ENCODE data around the gene CFAP74.
A peak's percentile ranks its signal among the peaks of the same experiment; 100 is the strongest.

Gene CFAP74

GRCh38 chr1:1926886-1927660 is 76.5 kb downstream of the CFAP74 start:
- no peak for DNase-seq

GRCh38 chr1:1926346-1926811 is 77.2 kb downstream of the CFAP74 start:
- no peak for DNase-seq

DNA sequence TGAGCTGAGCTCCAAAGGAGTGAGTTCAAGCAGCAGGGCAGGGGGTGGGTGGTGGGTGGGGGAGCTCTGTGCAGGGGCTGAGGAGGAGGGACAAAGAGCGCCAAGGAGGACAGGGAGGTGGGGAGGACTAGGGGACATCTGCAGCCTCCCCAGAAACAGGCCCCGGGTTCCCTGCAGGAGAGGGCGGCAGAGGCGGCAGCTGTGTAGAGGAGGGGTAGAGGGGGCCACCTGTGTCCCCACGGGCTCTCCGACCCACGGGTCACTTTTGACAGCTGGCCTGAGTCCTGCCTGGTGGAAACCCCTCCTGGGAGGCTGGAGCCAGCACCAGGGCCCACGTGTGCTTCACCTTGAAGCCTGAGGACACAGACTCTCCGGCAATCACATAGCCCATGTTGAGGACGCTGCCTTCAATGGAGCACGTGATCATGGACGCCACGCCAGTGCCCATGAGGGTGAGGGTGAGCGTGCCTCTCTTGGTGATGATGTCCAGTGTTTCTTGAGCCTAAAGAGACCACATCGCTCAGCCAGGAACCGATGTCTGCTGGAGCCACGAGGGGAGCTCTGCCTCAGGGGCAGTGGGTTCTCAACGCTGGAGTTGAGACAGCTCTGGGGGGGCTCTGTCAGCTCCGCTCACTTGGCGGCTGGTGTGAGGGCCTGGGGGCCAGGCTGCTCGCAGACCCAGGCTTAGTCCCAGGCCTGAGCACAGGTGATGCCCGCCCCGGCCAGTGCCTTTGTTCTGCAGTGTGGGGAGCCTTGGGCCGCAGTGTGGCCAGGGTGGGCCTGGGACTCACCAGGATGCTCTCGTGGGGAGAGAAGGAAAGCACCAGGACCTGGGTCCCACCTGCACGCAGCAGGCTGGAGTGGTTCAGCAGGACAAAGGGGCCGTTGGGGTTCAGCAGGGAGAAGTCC is 77.9 kb downstream of the CFAP74 start:
- DNase-seq: no peak

DNA sequence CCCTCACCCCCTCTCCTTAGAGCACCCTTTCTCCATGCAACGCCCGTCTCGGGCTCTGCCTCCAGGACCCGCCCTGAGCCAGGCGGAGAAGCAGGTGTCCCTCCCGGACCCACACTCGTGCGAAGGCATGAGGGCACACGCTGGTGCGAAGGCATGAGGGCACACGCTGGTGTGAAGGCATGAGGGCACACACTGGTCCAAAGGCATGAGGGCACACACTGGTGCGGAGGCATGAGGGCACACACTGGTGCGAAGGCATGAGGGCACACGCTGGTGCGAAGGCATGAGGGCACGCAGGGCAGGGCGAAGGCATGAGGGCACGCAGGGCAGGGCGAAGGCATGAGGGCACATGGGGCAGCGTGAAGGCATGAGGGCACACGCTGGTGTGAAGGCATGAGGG is 78.7 kb downstream of the CFAP74 start:
- DNase-seq: no peak

DNA sequence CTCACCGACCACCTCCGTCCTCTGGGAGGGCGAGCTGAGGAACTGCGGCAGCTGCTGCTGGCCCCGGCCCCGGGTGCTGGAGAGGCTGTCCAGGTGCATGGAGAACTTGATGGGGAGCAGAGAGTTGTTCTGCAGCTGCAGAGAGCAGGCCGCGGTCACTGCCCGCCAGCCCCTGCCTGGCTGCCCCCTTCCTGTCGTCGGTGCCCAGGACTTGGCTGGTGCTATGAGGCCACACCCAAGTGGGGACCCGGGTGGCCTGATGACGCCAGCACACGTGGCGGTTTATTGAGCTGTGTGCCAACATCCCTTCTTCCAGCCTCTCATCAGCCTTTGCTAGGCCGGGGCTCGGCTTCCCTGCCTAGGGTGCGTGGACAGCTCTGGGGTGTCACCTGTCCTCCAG is 79.2 kb downstream of the CFAP74 start:
- DNase-seq: no peak

DNA sequence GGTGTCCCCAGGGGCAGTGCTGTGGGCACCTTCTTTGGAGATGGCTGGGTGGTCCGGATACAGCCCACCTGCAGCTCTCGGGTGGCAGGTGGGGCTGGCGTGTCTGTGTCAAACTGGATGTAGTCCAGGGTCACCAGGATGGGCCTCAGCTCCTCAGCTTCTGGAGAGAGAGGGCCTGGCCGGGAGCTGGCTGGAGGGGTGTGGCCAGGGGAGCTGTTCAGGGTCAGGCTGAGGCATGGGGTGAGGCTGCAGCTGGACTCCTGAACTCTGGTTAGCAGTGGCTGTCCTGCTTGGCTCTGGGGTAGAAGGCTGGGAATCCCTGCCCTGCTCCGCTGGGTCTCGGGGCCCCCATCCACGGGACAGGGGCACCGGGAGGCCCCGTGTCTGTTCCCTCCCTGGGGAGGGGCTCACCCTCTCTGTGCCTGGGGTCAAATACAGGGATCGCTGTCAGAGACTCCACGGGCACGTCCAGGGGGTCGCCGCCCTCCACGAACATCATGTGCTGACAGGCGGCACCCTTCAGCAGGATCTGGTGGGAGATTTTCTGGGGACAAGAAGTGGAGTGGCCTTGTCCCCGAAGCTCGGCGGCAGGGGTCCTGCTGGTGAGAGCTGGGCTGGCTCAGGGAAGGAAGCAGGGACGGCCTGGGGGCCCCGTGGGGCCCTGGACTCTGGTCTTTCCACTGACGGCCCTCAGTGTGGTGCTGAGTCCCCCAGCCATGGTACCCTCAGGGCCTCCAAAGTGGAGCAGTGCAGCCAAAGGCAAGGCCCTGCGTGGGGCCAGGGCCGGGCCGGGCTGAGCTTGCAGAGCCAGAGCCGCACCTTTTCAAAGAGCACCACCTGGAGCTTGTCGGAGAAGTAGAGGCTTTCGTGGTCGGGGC is 80.4 kb downstream of the CFAP74 start:
- no peak for DNase-seq

DNA sequence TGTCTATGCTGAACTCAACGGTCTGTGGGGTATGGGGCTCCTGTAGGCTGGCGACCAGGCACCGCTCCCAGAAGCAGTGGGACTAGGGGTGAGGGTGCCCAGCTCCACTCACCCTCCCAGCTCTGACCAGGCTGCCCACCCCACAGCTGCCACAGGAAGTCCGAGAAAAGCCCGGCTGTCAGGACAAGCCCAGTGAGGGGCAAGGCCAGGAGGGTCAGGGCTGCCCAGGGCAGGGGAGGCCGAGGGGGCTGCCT is 81.0 kb downstream of the CFAP74 start:
- DNase-seq: no peak

GRCh38 chr1:1921901-1922701 is 81.5 kb downstream of the CFAP74 start:
- DNase-seq: no peak

- no peak for DNase-seq
Observed at GRCh38 chr1:1921459-1921862, 82.1 kb downstream of the CFAP74 start.

DNA sequence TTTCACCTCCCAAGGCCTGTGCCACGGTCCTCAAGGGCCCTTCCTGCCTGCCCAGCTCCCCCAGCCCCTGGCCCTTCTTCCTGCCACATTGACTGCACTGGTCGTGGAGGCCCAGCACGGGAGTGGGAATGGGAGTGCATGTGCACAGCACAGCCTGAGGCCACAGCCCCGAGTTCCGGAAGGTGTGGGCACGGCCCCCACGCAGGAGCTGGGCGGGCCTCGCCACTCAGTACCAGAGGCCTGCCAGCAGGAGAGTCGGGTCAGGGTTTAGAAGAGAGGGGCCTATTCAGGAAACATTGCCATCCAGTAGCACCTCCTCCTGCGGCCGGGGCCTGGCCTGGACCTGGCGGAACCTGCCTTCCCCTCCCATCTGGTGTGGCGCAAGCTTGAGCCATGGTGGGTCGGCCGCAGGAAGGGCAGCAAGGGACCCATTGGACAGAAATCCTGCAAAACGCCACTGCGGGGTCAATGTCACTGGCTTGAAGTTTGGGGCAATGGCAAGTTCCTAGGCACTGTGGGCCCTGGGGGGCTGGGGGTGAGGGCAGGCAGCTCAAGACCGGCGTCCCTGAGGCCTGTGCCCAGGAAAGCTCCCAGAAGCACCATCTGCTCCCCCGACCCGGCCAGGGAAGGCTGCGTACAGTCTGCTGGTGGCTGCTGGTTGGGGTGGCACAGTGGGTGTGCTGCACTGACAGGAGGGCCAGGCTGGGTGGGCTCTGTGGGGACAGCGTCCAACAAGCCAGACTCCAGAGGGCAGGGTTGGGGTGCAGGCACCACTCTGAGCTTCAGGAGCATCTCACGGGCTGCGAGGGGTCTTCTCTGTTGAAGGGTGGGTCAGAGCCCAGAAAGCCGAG is 82.8 kb downstream of the CFAP74 start:
- DNase-seq: no peak

DNA sequence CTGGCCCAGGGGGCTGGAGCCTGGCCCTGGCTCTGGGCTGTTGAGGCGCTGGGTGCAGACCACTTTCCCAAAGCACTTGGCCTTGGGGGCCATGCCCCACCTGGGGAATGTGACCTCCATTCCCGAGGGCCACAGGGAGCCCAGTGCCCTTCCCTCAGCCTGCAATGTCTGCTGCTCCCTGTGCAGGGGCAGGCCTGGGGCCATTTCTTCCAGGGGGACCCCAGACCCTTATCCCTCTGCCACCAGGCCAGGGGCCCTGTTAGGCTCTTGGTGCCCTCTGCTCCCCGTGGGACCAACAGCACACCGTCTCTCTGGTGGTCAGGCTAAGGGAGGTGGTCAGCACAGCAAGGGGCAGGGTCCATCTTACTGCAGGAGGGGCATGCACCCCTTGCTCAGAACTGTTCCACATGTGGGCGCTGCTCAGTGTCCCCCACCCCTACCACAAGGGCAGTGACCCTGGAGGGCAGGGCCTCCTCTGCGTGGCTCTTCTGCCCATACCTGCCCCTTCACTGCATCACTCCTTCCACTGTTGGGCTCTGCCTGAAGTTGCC is 83.5 kb downstream of the CFAP74 start:
- no peak for DNase-seq

DNA sequence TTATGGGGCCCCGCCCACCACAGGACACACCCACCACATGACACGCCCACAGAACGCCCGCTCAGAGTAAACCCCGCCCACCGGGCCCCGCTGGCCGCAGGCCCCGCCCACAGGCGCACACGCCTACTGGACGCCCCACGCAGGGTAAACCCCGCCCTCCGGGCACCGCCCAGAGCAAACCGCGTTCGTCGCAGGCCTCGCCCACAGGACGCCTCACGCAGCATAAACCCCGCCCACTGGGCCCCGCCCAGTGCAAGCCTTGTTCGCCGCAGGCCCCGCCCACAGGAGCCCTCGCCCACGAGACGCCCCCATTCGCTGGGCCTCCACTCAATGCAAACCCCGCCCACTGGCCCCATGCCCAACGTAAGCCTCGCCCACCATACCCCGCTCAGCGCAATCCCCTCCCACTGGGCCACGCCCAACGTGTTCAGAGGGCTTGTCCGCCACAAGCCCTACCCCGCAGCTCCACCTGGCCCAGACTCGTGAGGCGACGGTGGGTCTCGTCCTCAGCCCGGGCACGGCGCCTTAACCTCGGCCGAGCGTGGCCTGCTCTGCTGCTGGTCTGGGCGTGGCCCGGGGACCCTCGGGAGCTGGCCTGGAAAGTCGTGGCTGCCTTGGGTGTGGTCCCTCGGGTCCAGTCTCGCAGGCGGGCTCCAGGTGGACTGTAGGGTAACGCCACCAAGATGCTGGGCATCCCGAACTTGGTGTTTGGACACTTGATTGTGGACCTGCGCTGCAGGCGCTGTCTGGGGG is 84.1 kb downstream of the CFAP74 start:
- DNase-seq: peak; percentile 98

GRCh38 chr1:1918901-1919303 is 84.7 kb downstream of the CFAP74 start, which contains the start of gene TMEM52:
Gene TMEM52 (minus strand): TSS chr1:1919279. CDS start chr1:1919265, 14 bp downstream.
- DNase-seq: no peak

DNA sequence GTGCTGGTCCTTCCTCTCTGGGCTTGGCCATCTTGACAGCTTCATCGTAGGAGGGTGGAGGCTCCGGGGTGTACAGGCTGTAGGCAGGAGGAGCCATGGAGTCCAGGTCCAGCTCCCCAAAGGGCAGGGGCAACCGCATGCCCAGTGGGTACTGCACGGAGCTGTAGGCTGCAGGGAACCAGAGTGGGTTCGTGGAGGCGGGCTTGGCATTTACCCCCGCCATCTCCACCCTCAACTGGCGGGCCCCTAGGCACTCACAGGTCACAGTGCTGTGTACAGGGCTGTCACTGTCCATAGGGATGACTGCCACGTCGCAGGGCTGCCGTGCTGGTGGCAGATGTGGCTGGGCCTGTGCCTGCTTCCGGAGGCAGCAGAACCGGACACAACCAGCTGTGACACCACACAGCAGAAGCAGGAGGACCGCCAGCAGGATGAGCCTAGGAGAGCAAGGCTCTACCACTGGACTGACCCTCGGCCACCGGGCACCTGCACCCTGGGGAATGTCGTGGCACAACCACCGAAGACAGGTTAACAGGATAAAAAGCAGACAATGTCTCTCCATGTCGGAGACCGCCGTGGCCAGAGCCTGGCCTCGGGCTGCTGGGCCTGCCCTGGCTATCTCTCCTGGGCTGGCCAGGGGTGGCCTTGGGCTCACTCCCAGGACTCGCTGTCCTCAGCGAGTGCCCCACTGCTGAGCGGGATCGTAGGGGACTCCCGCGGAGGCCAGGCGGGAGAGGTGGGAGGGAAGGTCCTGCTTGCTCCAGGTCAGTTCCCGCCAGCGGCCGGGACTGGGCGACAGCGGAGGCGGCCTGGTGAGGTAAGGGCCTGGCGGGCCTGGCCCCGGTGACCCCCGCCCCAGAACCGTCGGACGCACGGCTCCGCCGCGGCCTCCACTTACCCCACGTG is 85.3 kb downstream of the CFAP74 start:
- no peak for DNase-seq

DNA sequence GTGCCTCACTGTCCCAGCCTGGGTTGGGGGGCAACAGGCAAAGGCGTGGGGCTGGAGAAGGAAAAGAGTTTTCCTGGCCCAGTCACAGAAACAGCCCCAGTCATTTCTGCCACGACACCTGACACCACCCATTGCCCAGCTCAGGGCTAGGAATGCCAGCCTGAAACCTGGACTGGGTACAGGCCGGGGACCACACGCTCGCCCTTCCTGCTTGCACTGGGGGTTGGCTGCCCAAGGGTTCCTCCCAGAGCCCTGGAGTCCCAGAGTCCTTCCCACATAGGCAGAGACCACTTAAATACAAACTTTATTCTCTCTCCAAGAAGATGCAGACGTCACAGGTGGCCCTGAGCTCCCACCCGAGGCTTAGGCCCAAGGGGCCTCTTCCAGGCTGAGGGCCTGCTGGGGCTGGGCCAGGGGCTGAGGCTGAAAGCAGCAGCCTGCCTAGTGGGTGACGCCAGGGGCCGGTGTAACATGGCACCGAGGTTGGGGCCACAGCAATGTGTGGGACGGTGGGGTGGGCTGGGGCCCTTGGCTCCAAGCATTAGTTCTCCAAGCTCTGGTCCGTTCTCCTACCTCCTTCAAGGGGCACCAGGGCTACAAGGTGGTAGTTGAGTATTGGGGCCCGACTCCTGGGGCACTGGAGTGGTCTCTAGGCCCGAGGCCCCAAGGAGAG is 86.1 kb downstream of the CFAP74 start:
- no peak for DNase-seq

DNA sequence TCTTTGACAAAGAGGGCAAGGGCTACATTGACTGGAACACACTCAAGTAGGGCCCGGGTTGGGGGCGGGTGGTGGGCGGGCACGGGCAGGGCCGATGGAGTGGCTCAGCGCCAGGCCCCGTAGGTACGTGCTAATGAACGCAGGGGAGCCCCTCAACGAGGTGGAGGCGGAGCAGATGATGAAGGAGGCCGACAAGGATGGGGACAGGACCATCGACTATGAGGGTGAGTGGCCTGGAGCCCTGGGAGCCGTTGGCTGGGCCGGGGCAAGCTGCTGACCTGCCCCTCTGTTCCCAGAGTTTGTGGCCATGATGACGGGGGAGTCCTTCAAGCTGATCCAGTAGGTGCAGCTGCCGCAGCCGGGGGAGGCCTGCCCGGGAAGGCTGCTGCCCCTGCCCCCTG is 86.7 kb downstream of the CFAP74 start:
- DNase-seq: no peak

- DNase-seq: no peak
Observed at GRCh38 chr1:1915911-1916840, 87.4 kb downstream of the CFAP74 start.

Data from hematopoietic multipotent progenitor cell treated with erythropoietin and hydrocortisone succinate and interleukin-3 and kit ligand, for 8 days (in vitro differentiated cells).